HepG2 (cell line): Measurements from ENCODE around the gene IL4I1. TPM values are rescaled to one million over a fixed set of nuclear protein-coding genes. Genes with fewer than 3 reads are reported as not detected.

Experiments used
- FOSL1 ChIP-seq: sonication (generic); formaldehyde crosslinking; IDR thresholded peaks from 2 replicates; pipeline ENCODE4 v1.9.0; 2021; ENCODE audit warnings: missing genetic modification reagents, borderline replicate concordance
- HDAC1 ChIP-seq: sonication (generic); formaldehyde crosslinking; IDR thresholded peaks from 2 replicates; pipeline ENCODE4 v1.5.1; 2020; ENCODE audit warnings: mild to moderate bottlenecking, missing genetic modification reagents
- IRF9 ChIP-seq: sonication (generic); formaldehyde crosslinking; IDR thresholded peaks from 2 replicates; pipeline ENCODE4 v1.8.0; 2022; ENCODE audit warnings: missing genetic modification reagents, mild to moderate bottlenecking, borderline replicate concordance
- MXD4 ChIP-seq: IDR thresholded peaks from 2 replicates; pipeline ENCODE4 v1.6.1; 2016; ENCODE audit warnings: mild to moderate bottlenecking, missing biosample characterization, missing genetic modification reagents
- NFE2 ChIP-seq: sonication (generic); formaldehyde crosslinking; IDR thresholded peaks from 2 replicates; pipeline ENCODE4 v1.4.0; 2020; ENCODE audit warnings: missing genetic modification reagents
- NFYB ChIP-seq: sonication (generic); formaldehyde crosslinking; IDR thresholded peaks from 2 replicates; pipeline ENCODE4 v1.4.0; 2020; ENCODE audit warnings: missing genetic modification reagents
- NPAS2 ChIP-seq: sonication (generic); formaldehyde crosslinking; IDR thresholded peaks from 2 replicates; pipeline ENCODE4 v1.8.0; 2022; ENCODE audit warnings: mild to moderate bottlenecking, missing genetic modification reagents, borderline replicate concordance
- PREB ChIP-seq: sonication (generic); formaldehyde crosslinking; IDR thresholded peaks from 2 replicates; pipeline ENCODE4 v1.4.0; 2020; ENCODE audit warnings: missing genetic modification reagents
- RBAK ChIP-seq: sonication (generic); formaldehyde crosslinking; IDR thresholded peaks from 2 replicates; pipeline ENCODE4 v1.5.1; 2020; ENCODE audit warnings: mild to moderate bottlenecking, missing genetic modification reagents
- RBFOX2 ChIP-seq: fragments of 200-400 bp; formaldehyde crosslinking; IDR thresholded peaks from 2 replicates; pipeline ENCODE4 v1.6.1; 2017; ENCODE audit warnings: low read depth, mild to moderate bottlenecking, low read length
- RORA ChIP-seq: sonication (generic); formaldehyde crosslinking; IDR thresholded peaks from 2 replicates; pipeline ENCODE4 v1.5.0; 2020; ENCODE audit warnings: mild to moderate bottlenecking, missing genetic modification reagents, moderate library complexity
- SIX4 ChIP-seq: sonication (generic); formaldehyde crosslinking; IDR thresholded peaks from 2 replicates; pipeline ENCODE4 v1.4.0; 2020; ENCODE audit warnings: missing genetic modification reagents
- STAG1 ChIP-seq: sonication (generic); formaldehyde crosslinking; IDR thresholded peaks from 2 replicates; pipeline ENCODE4 v1.4.0; 2020; ENCODE audit warnings: missing genetic modification reagents
- THAP7 ChIP-seq: sonication (generic); formaldehyde crosslinking; IDR thresholded peaks from 2 replicates; pipeline ENCODE4 v1.8.1; 2023; ENCODE audit warnings: mild to moderate bottlenecking, missing genetic modification reagents
- TMF1 ChIP-seq: sonication (generic); formaldehyde crosslinking; IDR thresholded peaks from 2 replicates; pipeline ENCODE4 v1.8.1; 2022; ENCODE audit warnings: low read depth, missing genetic modification reagents
- ZBTB1 ChIP-seq: sonication (generic); formaldehyde crosslinking; IDR thresholded peaks from 2 replicates; pipeline ENCODE4 v1.4.0; 2020; ENCODE audit warnings: missing genetic modification reagents, borderline replicate concordance
- ZBTB38 ChIP-seq: sonication (generic); formaldehyde crosslinking; IDR thresholded peaks from 2 replicates; pipeline ENCODE4 v1.5.1; 2020; ENCODE audit warnings: mild to moderate bottlenecking, missing genetic modification reagents
- ZFX ChIP-seq: sonication (generic); formaldehyde crosslinking; IDR thresholded peaks from 2 replicates; pipeline ENCODE4 v1.4.0; 2020; ENCODE audit warnings: mild to moderate bottlenecking, low read depth, missing genetic modification reagents, moderate library complexity
- ZNF329 ChIP-seq: sonication (generic); formaldehyde crosslinking; IDR thresholded peaks from 2 replicates; pipeline ENCODE4 v1.9.0; 2021; ENCODE audit warnings: low read depth, mild to moderate bottlenecking, missing genetic modification reagents
- ZNF343 ChIP-seq: sonication (generic); formaldehyde crosslinking; IDR thresholded peaks from 2 replicates; pipeline ENCODE4 v1.4.0; 2020; ENCODE audit warnings: mild to moderate bottlenecking, missing genetic modification reagents
- ZNF362 ChIP-seq: sonication (generic); formaldehyde crosslinking; IDR thresholded peaks from 2 replicates; pipeline ENCODE4 v1.4.0; 2020; ENCODE audit warnings: missing genetic modification reagents, mild to moderate bottlenecking, borderline replicate concordance
- ZNF414 ChIP-seq: sonication (generic); formaldehyde crosslinking; IDR thresholded peaks from 2 replicates; pipeline ENCODE4 v1.5.0; 2020; ENCODE audit warnings: missing genetic modification reagents
- ZNF558 ChIP-seq: sonication (generic); formaldehyde crosslinking; IDR thresholded peaks from 2 replicates; pipeline ENCODE4 v1.9.0; 2022; ENCODE audit warnings: mild to moderate bottlenecking, missing genetic modification reagents, borderline replicate concordance
- ZNF562 ChIP-seq: sonication (generic); formaldehyde crosslinking; IDR thresholded peaks from 2 replicates; pipeline ENCODE4 v1.8.0; 2022; ENCODE audit warnings: missing genetic modification reagents, borderline replicate concordance
- polyA plus RNA-seq, 8 experiments: library from polyadenylated mRNA; depleted of rRNA in 3 of 8; stranded (reverse) in 7 of 8; unstranded in 1 of 8; fragments of >200 nt; fragmentation: Illumina TruSeq in 4 of 8; extraction: Trizol in 4 of 8; gene quantifications; 2 replicates each; pipeline versions ENCODE4 v1.2.1 to v1.2.3, GENCODE V29; 2011 to 2016; ENCODE audit warnings: low read depth in 4 of 8, missing spikeins in 1 of 8, mixed read lengths in 1 of 8; ENCODE audit not compliant: insufficient read depth in 1 of 8
- total RNA-seq, 5 experiments: library from RNA; depleted of rRNA; stranded (reverse); fragments of >200 nt; fragmentation: Illumina TruSeq; extraction: Trizol; gene quantifications; 2 replicates each; pipeline ENCODE4 v1.2.3, GENCODE V29; 2016; ENCODE audit warnings: low read depth in 1 of 5

IL4I1 gene
- total and polyA plus RNA-seq, 2 of the 13 experiments (the other 11 are each of a cell fraction or from before 2014, with no cell fraction given) = not detected

- peak; percentile 38; the same call in 1 of the 2 replicates for TF ChIP-seq THAP7 (CRISPR knock-in tag)
- TF ChIP-seq NPAS2 (CRISPR knock-in tag) = no peak
- TF ChIP-seq ZNF414 (CRISPR knock-in tag) = no peak
- TF ChIP-seq RBAK (CRISPR knock-in tag) = no peak
- TF ChIP-seq ZFX (CRISPR knock-in tag) = peak; percentile 97
- 0 out of 2 replicates have a peak, but pooled peaks have one; percentile 42 for TF ChIP-seq ZNF329 (CRISPR knock-in tag)
- TF ChIP-seq ZNF558 (CRISPR knock-in tag) = no peak
- no peak for TF ChIP-seq NFE2 (CRISPR knock-in tag)
- TF ChIP-seq HDAC1 (CRISPR knock-in tag) = peak; percentile 30
- TF ChIP-seq NFYB (CRISPR knock-in tag) = no peak; the same call in 1 of the 2 replicates
- TF ChIP-seq IRF9 (CRISPR knock-in tag) = no peak
- no peak; the same call in 1 of the 2 replicates for TF ChIP-seq TMF1 (CRISPR knock-in tag)
- TF ChIP-seq RORA (CRISPR knock-in tag) = no peak
- no peak for TF ChIP-seq SIX4
- peak; percentile 88 for TF ChIP-seq RBFOX2
- no peak for TF ChIP-seq STAG1
- no peak for TF ChIP-seq ZBTB1
- no peak for TF ChIP-seq FOSL1 (CRISPR knock-in tag)
- no peak for TF ChIP-seq ZNF562 (CRISPR knock-in tag)
- TF ChIP-seq ZNF343 = peak; percentile 31; the same call in 1 of the 2 replicates
- no peak; the same call in 1 of the 2 replicates for TF ChIP-seq ZBTB38 (CRISPR knock-in tag)
- TF ChIP-seq MXD4 (CRISPR knock-in tag) = peak; percentile 51; the same call in 1 of the 2 replicates
- TF ChIP-seq PREB (CRISPR knock-in tag) = no peak
- TF ChIP-seq ZNF362 (CRISPR knock-in tag) = no peak
These were observed 46.0 kb downstream of the IL4I1 start, which contains the start of gene PTOV1 (continued) for GRCh38 chr19:49850487-49851342.
